Right lobe of liver (tissue), 4 donors: ENCODE data around the gene PRSS3.
"Not testable (repeated sequence)": the region's sequence is repeated elsewhere in the genome, so short reads cannot be mapped to it uniquely, and the experiment has no call there.

Experiments
- POLR2A ChIP-seq: fragments of 450-650 bp; IDR thresholded peaks from one replicate; pipeline ENCODE4 v1.6.1; 2017; ENCODE audit warnings: antibody characterized with exemption, mild to moderate bottlenecking
- TF ChIP-seq, protein P1 (sequence below), 4 donors: fragments of 200-600 bp in 3 of 4; fragments of 450-650 bp in 1 of 4; IDR thresholded peaks; one replicate each; pipeline versions ENCODE4 v1.5.1 to v1.8.0; 2016 to 2022; ENCODE audit warnings: antibody characterized with exemption in 4 of 4, mild to moderate bottlenecking in 2 of 4
- donor health status: DM: no; HTN: no; CAD: no.
- donor health status: DM: no; HTN: no; CAD: no.
- donor health status: DM: no; HTN: yes; CAD: no.

GRCh38 chr9:33770156-33770880, 25.0 kb upstream of the PRSS3 start:
- TF ChIP-seq, protein P1, sequence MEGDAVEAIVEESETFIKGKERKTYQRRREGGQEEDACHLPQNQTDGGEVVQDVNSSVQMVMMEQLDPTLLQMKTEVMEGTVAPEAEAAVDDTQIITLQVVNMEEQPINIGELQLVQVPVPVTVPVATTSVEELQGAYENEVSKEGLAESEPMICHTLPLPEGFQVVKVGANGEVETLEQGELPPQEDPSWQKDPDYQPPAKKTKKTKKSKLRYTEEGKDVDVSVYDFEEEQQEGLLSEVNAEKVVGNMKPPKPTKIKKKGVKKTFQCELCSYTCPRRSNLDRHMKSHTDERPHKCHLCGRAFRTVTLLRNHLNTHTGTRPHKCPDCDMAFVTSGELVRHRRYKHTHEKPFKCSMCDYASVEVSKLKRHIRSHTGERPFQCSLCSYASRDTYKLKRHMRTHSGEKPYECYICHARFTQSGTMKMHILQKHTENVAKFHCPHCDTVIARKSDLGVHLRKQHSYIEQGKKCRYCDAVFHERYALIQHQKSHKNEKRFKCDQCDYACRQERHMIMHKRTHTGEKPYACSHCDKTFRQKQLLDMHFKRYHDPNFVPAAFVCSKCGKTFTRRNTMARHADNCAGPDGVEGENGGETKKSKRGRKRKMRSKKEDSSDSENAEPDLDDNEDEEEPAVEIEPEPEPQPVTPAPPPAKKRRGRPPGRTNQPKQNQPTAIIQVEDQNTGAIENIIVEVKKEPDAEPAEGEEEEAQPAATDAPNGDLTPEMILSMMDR (IDR thresholded peaks at IDR 0.05) = not testable (repeated sequence)
- TF ChIP-seq POLR2A = not testable (repeated sequence)
